Upper lobe of left lung (tissue), 6 donors: ENCODE results near the gene TMEM121. TPM values are rescaled to one million over a fixed set of nuclear protein-coding genes. Genes with fewer than 3 reads are reported as not detected.
"Not testable (repeated sequence)": the region's sequence is repeated elsewhere in the genome, so short reads cannot be mapped to it uniquely, and the experiment has no call there.

Source experiments
- ATAC-seq, 2 donors: fragments of 200-7000 bp; cut with Tn5 transposase; one replicate each; pipeline ENCODE4 v1.9.1; 2022; ENCODE audit warnings: mild to moderate bottlenecking in 2 of 2, moderate library complexity in 2 of 2; ENCODE audit not compliant: low FRiP score in 2 of 2
- DNase-seq, 2 donors: peaks; one replicate each; pipeline ENCODE4 v3.0.0-alpha.2; 2019 to 2020
- H3K27ac ChIP-seq, 4 donors: fragments of 200-600 bp; sonication (generic); one replicate each; pipeline ENCODE4 v1.5.1; 2016 to 2019
- H3K27me3 ChIP-seq, 4 donors: fragments of 200-600 bp; sonication (generic); one replicate each; pipeline ENCODE4 v1.5.1; 2017 to 2019
- H3K36me3 ChIP-seq, 4 donors: fragments of 200-600 bp; sonication (generic); one replicate each; pipeline ENCODE4 v1.5.1; 2016 to 2019
- H3K4me1 ChIP-seq, 4 donors: fragments of 200-600 bp; sonication (generic); one replicate each; pipeline ENCODE4 v1.5.1; 2018 to 2019
- H3K4me3 ChIP-seq, 4 donors: fragments of 200-600 bp; sonication (generic); one replicate each; pipeline ENCODE4 v1.5.1; 2017 to 2019; ENCODE audit warnings: mild to moderate bottlenecking in 2 of 4, moderate library complexity in 1 of 4
- H3K9me3 ChIP-seq, 4 donors: fragments of 200-600 bp; sonication (generic); one replicate each; pipeline ENCODE4 v1.5.1; 2018 to 2019
- CTCF ChIP-seq, 6 experiments: fragments of 450-650 bp in 4 of 6; fragments of 200-600 bp in 2 of 6; sonication (generic) in 2 of 6; IDR thresholded peaks; one replicate each; pipeline ENCODE4 v1.5.1; 2016 to 2019; ENCODE audit warnings: antibody characterized with exemption in 6 of 6
- EP300 ChIP-seq, 4 donors: sonication (generic); formaldehyde crosslinking; IDR thresholded peaks; one replicate each; pipeline ENCODE4 v1.5.1; 2017; ENCODE audit warnings: antibody characterized with exemption in 4 of 4, control low read depth in 2 of 4
- POLR2A ChIP-seq, 4 donors: fragments of 450-650 bp; IDR thresholded peaks; one replicate each; pipeline ENCODE4 v1.5.1; 2016 to 2017; ENCODE audit warnings: antibody characterized with exemption in 4 of 4, mild to moderate bottlenecking in 2 of 4
- POLR2AphosphoS5 ChIP-seq, 2 donors: sonication (generic); formaldehyde crosslinking; IDR thresholded peaks; one replicate each; pipeline ENCODE4 v1.5.1; 2017; ENCODE audit warnings: antibody characterized with exemption in 2 of 2
- WGBS, 2 donors: methylation state at CpG; one replicate each; pipeline ENCODE4 v1.1.5; 2017 to 2018; 5-methylcytosine and 5-hydroxymethylcytosine counted together
- total RNA-seq, 6 donors: library from RNA; depleted of rRNA in 4 of 6; stranded (reverse); fragments of >200 nt in 4 of 6; gene quantifications; one replicate each; pipeline versions ENCODE4 v1.1.0 to v1.2.1, GENCODE V29; 2016 to 2021
- donor health status: DM: no; HTN: no; CAD: no; lungs with moderate emphysema.
- donor health status: DM: no; HTN: yes; CAD: no; lungs with severe emphysema.

TMEM121 gene
- total RNA-seq, 6 donors from 2014 or later, result 0.69 to 4.6 (median 3.8) TPM; not detected in 1

GRCh38 chr14:105575016-105575700, 48.8 kb downstream of the TMEM121 start:
- ATAC-seq, DNase-seq, H3K4me3 ChIP-seq, H3K27me3 ChIP-seq, H3K27ac ChIP-seq, H3K36me3 ChIP-seq, H3K9me3 ChIP-seq, H3K4me1 ChIP-seq: not testable (repeated sequence)
- no CpG with 5 or more reads among the region's 17 CpGs for WGBS, 2 donors

DNA sequence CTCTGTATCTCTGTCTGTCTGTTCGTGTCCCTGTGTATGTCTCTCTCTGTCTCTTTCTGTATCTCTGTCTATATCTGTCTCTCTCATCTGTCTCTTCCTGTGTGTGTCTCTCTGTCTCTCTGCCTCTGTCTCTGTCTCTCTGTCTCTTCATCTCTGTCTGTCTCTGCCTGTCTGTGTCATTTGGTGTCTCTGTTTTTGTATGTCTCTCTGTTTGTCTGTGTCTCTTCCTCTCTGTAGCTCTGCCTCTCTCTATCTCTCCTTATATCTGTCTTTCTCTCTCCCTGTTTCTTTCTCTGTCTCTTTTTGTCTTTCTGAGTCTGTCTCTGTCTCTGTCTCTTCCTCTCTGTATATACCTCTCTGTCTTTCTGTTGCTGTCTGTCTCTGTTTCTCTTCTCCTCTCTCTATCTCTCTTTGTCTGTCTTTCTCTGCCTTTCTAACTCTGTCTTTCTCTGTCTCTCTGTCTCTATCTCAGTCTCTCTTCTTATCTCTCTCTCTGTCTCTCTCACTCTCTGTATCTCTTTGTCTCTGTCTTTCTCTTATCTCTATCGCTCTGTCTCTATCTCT, 50.2 kb downstream of the TMEM121 start:
- 77 to 88% methylated on average over 2 of the region's 2 CpGs for WGBS, 2 donors
- Histone ChIP-seq H3K27ac (no peak overlapping the region), H3K9me3 (no peaks in the 10 kb centered on the region), H3K4me3 (no peak overlapping the region), H3K4me1 (no peaks in the 10 kb centered on the region), H3K36me3 (no peaks in the 10 kb centered on the region), H3K27me3 (no peaks in the 10 kb centered on the region)
- ATAC-seq (no peak), DNase-seq (no peak)
- TF ChIP-seq POLR2AphosphoS5 (IDR thresholded peaks at IDR 0.05) (no peak), EP300 (IDR thresholded peaks at IDR 0.05) (no peak), POLR2A (IDR thresholded peaks at IDR 0.05) (no peak), CTCF (IDR thresholded peaks at IDR 0.05) (no peak)

GRCh38 chr14:105577314-105577861, 51.0 kb downstream of the TMEM121 start:
- TF ChIP-seq POLR2A (IDR thresholded peaks at IDR 0.05), result no peak
- no peak for TF ChIP-seq CTCF (IDR thresholded peaks at IDR 0.05)
- TF ChIP-seq EP300 (IDR thresholded peaks at IDR 0.05), result no peak
- no peak for TF ChIP-seq POLR2AphosphoS5 (IDR thresholded peaks at IDR 0.05)
- H3K4me3 ChIP-seq, result no peak overlapping the region
- ATAC-seq (no peak), DNase-seq (peak in 1 of 2 donors; percentile 70)
- 84 to 85% methylated on average over 10 of the region's 14 CpGs for WGBS, 2 donors
- H3K36me3 ChIP-seq, result no peaks in the 10 kb centered on the region
- H3K9me3 ChIP-seq, result no peaks in the 10 kb centered on the region
- H3K27ac ChIP-seq, result no peak overlapping the region
- no peaks in the 10 kb centered on the region for H3K4me1 ChIP-seq
- no peaks in the 10 kb centered on the region for H3K27me3 ChIP-seq

GRCh38 chr14:105578070-105578469, 51.7 kb downstream of the TMEM121 start:
- no peak overlapping the region for H3K4me3 ChIP-seq
- H3K36me3 ChIP-seq, result no peaks in the 10 kb centered on the region
- H3K27ac ChIP-seq, result no peak overlapping the region
- H3K27me3 ChIP-seq, result no peaks in the 10 kb centered on the region
- no peaks in the 10 kb centered on the region for H3K4me1 ChIP-seq
- no peaks in the 10 kb centered on the region for H3K9me3 ChIP-seq
- DNase-seq (no peak), ATAC-seq (no peak)
- TF ChIP-seq EP300 (IDR thresholded peaks at IDR 0.05), result no peak
- no peak for TF ChIP-seq CTCF (IDR thresholded peaks at IDR 0.05)
- no peak for TF ChIP-seq POLR2A (IDR thresholded peaks at IDR 0.05)
- TF ChIP-seq POLR2AphosphoS5 (IDR thresholded peaks at IDR 0.05), result no peak

GRCh38 chr14:105579221-105579620, 52.8 kb downstream of the TMEM121 start:
- ATAC-seq, result peak in 1 of 2 donors; percentile 19
- not testable (repeated sequence) for H3K36me3 ChIP-seq, H3K27ac ChIP-seq, H3K4me3 ChIP-seq, H3K27me3 ChIP-seq, H3K9me3 ChIP-seq, H3K4me1 ChIP-seq, DNase-seq
- WGBS, 2 donors, result no CpG with 5 or more reads among the region's 15 CpGs

Other genes with a start within 250 kb of the TMEM121 start
- gene BRF1, start 225.6 kb upstream of the TMEM121 start, total RNA-seq, result 100 to 1,000 TPM in 1 of 6 donors, 10 to 100 TPM in 5; 38.6 to 195 (median 52.7) TPM
- 100 to 1,000 TPM in 2 of 6 donors, 10 to 100 TPM in 4; 53.4 to 204 (median 86.5) TPM for gene PACS2, start 211.8 kb upstream of the TMEM121 start, total RNA-seq
- gene TEX22, start 128.0 kb upstream of the TMEM121 start, total RNA-seq, result 1 to 10 TPM in 3 of 6 donors, not detected in 3; 1.2 to 2.1 (median 1.9) TPM
- gene MTA1, start 106.8 kb upstream of the TMEM121 start, total RNA-seq, result 100 to 1,000 TPM in 2 of 6 donors, 10 to 100 TPM in 4; 64.8 to 315 (median 94.9) TPM
- gene CRIP2, start 51.8 kb upstream of the TMEM121 start, total RNA-seq, result 100 to 1,000 TPM in 5 of 6 donors, 10 to 100 TPM in 1; 55.5 to 422 (median 190) TPM
- 100 to 1,000 TPM in 4 of 6 donors, 10 to 100 TPM in 2; 26.2 to 425 (median 200) TPM for gene CRIP1, start 39.7 kb upstream of the TMEM121 start, total RNA-seq
- gene TEDC1, start 35.3 kb upstream of the TMEM121 start, total RNA-seq, result 10 to 100 TPM; 13.8 to 38.5 (median 17.4) TPM